GM18870 (cell line): ENCODE results near the gene WSCD1.

ENCODE experiments used
- ATAC-seq: cut with Tn5 transposase; IDR thresholded peaks from one replicate; pipeline ENCODE4 v1.9.1; 2021; ENCODE audit warnings: moderate library complexity; ENCODE audit not compliant: unreplicated experiment

Gene WSCD1

GRCh38 chr17:6084311-6085161 lies 14.4 kb downstream of the WSCD1 start:
- ATAC-seq, result no peak

- ATAC-seq, result no peak
These were observed 15.6 kb downstream of the WSCD1 start for GRCh38 chr17:6085812-6086211.

- no peak for ATAC-seq
These were observed 16.6 kb downstream of the WSCD1 start for GRCh38 chr17:6086603-6087400.

- no peak for ATAC-seq
These were observed 18.0 kb downstream of the WSCD1 start for GRCh38 chr17:6088141-6088540.

- ATAC-seq, result no peak
These were observed 20.1 kb downstream of the WSCD1 start for GRCh38 chr17:6090253-6090652.

GRCh38 chr17:6092182-6092902 lies 22.2 kb downstream of the WSCD1 start:
- ATAC-seq, result no peak

GRCh38 chr17:6092903-6093468 lies 22.8 kb downstream of the WSCD1 start:
- no peak for ATAC-seq

GRCh38 chr17:6094453-6094852 lies 24.3 kb downstream of the WSCD1 start:
- no peak for ATAC-seq

- no peak for ATAC-seq
These were observed 24.7 kb downstream of the WSCD1 start for GRCh38 chr17:6094926-6095325.

- no peak for ATAC-seq
These were observed 25.3 kb downstream of the WSCD1 start for GRCh38 chr17:6095501-6095900.

- ATAC-seq, result no peak
These were observed 26.2 kb downstream of the WSCD1 start for GRCh38 chr17:6096201-6097004.

- no peak for ATAC-seq
These were observed 26.8 kb downstream of the WSCD1 start for GRCh38 chr17:6097005-6097279.

GRCh38 chr17:6098050-6098822 lies 28.1 kb downstream of the WSCD1 start:
- no peak for ATAC-seq

- ATAC-seq, result no peak
These were observed 28.6 kb downstream of the WSCD1 start for GRCh38 chr17:6098823-6099180.

- no peak for ATAC-seq
These were observed 29.3 kb downstream of the WSCD1 start for GRCh38 chr17:6099492-6099891.

- no peak for ATAC-seq
These were observed 30.0 kb downstream of the WSCD1 start for GRCh38 chr17:6100146-6100545.

GRCh38 chr17:6100891-6101500 lies 30.8 kb downstream of the WSCD1 start:
- ATAC-seq, result no peak

- ATAC-seq, result no peak
These were observed 31.5 kb downstream of the WSCD1 start for GRCh38 chr17:6101706-6102105.

GRCh38 chr17:6102615-6103014 lies 32.4 kb downstream of the WSCD1 start:
- no peak for ATAC-seq
